ENCODE results near the gene ZW10. TPM values are rescaled to one million over a fixed set of nuclear protein-coding genes. Genes with fewer than 3 reads are reported as not detected.

The ZW10 gene
- total RNA-seq, 1 experiment from 2014 or later = 18.9 TPM

GRCh38 chr11:113685654-113686359, 87.7 kb downstream of the ZW10 start:
- no peak for TF ChIP-seq FOXK1 (CRISPR knock-in tag; IDR thresholded peaks at IDR 0.05)
- no peak overlapping the region for H3K27ac Mint-ChIP-seq
- no peak for ATAC-seq
- ChIA-PET POLR2A (no interaction called here), CTCF (no interaction called here)
- H3K36me3 Mint-ChIP-seq = no peaks in the 10 kb centered on the region
- no peak for DNase-seq (ENCODE audit: low spot score)
- peaks cover 11% of the 10 kb centered on the region for H3K4me1 Mint-ChIP-seq
- no peak overlapping the region for H3K4me3 Mint-ChIP-seq
- H3K9me3 Mint-ChIP-seq = no peaks in the 10 kb centered on the region
- H3K27me3 Mint-ChIP-seq (ENCODE audit: low read depth) = no peaks in the 10 kb centered on the region

DNA sequence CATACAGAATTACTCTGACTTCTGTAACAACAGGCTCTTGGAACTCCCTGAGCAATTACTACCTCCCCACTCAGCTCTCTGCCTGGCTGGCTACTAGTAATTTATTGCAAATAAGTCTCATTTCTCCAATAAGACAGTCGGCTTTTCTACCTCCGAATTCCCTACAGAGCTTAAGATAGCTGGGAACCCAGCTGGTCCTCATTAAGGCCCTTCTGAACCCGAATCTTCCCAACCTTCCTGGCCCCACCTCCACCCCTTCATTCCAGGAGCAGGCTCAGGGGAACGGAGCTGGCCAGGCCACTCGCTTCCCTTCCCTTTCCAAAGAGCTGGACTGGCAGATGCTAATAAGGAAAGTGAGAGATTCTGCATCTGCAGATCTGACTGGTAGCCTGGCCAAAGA, 89.0 kb downstream of the ZW10 start:
- Mint-ChIP-seq H3K27me3 (ENCODE audit: low read depth) (no peaks in the 10 kb centered on the region), H3K4me1 (peaks cover 11% of the 10 kb centered on the region), H3K27ac (no peak overlapping the region), H3K9me3 (no peaks in the 10 kb centered on the region), H3K36me3 (no peaks in the 10 kb centered on the region), H3K4me3 (no peak overlapping the region)
- no peak for TF ChIP-seq NFYB (CRISPR knock-in tag; conservative IDR thresholded peaks at IDR 0.05; ENCODE audit: low read depth)
- ATAC-seq (no peak), DNase-seq (ENCODE audit: low spot score) (no peak)
- ChIA-PET POLR2A (no interaction called here), CTCF (no interaction called here)

- H3K4me3 Mint-ChIP-seq = no peak overlapping the region
- TF ChIP-seq SP1 (CRISPR knock-in tag; conservative IDR thresholded peaks at IDR 0.05) (no peak), TEAD1 (CRISPR knock-in tag; IDR thresholded peaks at IDR 0.05) (no peak), FOXK1 (CRISPR knock-in tag; IDR thresholded peaks at IDR 0.05) (no peak), ZNF232 (CRISPR knock-in tag; IDR thresholded peaks at IDR 0.05) (no peak), JUN (CRISPR knock-in tag; IDR thresholded peaks at IDR 0.05) (no peak), MAX (CRISPR knock-in tag; IDR thresholded peaks at IDR 0.05) (no peak), TCF7 (CRISPR knock-in tag; IDR thresholded peaks at IDR 0.05; ENCODE audit: low read depth) (no peak), NFATC4 (CRISPR knock-in tag; IDR thresholded peaks at IDR 0.05) (no peak), FOXP4 (CRISPR knock-in tag; IDR thresholded peaks at IDR 0.05) (no peak), SMAD3 (CRISPR knock-in tag; IDR thresholded peaks at IDR 0.05; ENCODE audit: borderline replicate concordance) (no peak), TEAD4 (CRISPR knock-in tag; IDR thresholded peaks at IDR 0.05) (no peak), ZNF396 (CRISPR knock-in tag; IDR thresholded peaks at IDR 0.05; ENCODE audit: borderline replicate concordance) (no peak)
- TF ChIP-seq, protein P1, sequence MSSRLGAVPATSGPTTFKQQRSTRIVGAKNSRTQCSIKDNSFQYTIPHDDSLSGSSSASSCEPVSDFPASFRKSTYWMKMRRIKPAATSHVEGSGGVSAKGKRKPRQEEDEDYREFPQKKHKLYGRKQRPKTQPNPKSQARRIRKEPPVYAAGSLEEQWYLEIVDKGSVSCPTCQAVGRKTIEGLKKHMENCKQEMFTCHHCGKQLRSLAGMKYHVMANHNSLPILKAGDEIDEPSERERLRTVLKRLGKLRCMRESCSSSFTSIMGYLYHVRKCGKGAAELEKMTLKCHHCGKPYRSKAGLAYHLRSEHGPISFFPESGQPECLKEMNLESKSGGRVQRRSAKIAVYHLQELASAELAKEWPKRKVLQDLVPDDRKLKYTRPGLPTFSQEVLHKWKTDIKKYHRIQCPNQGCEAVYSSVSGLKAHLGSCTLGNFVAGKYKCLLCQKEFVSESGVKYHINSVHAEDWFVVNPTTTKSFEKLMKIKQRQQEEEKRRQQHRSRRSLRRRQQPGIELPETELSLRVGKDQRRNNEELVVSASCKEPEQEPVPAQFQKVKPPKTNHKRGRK (CRISPR knock-in tag; IDR thresholded peaks at IDR 0.05; ENCODE audit: borderline replicate concordance) = no peak
- H3K9me3 Mint-ChIP-seq = no peaks in the 10 kb centered on the region
- no peaks in the 10 kb centered on the region for H3K27me3 Mint-ChIP-seq (ENCODE audit: low read depth)
- H3K4me1 Mint-ChIP-seq = peaks cover 11% of the 10 kb centered on the region
- no peak overlapping the region for H3K27ac Mint-ChIP-seq
- no peaks in the 10 kb centered on the region for H3K36me3 Mint-ChIP-seq
- CTCF ChIA-PET = interaction anchor here (0.8 kb wide), 1 partner anchor 47 kb away, joined by 4 read pairs; no protein-coding TSS in a partner anchor
- DNase-seq (ENCODE audit: low spot score) = no peak
- ATAC-seq = no peak
- POLR2A ChIA-PET = no interaction called here
Observed at GRCh38 chr11:113683481-113684046, 89.9 kb downstream of the ZW10 start.

Other genes with a start within 250 kb of the ZW10 start
- 0.85 to 1.7 TPM (median 1.1 TPM) in 3 replicates for gene TMPRSS5, start 67.4 kb downstream of the ZW10 start, total RNA-seq (2021)
- gene CLDN25, start 6.1 kb upstream of the ZW10 start, total RNA-seq (2021) = not detected in 3 replicates
- 129 to 142 TPM (median 138 TPM) in 3 replicates for gene USP28, start 101.9 kb upstream of the ZW10 start, total RNA-seq (2021)
- gene HTR3B, start 131.1 kb upstream of the ZW10 start, total RNA-seq (2021) = not detected in 3 replicates
- 4.1 to 6.0 TPM (median 5.0 TPM) in 3 replicates for gene HTR3A, start 201.4 kb upstream of the ZW10 start, total RNA-seq (2021)

Data from WTC11 (cell line).